ENCODE measurements around the gene ACTA2. TPM values are rescaled to one million over a fixed set of nuclear protein-coding genes. Genes with fewer than 3 reads are reported as not detected.

The ACTA2 gene
- polyA plus RNA-seq, 3 donors from 2014 or later = 6.9 to 36.2 (median 12.6) TPM

GRCh38 chr10:88886557-88886956 lies 66.0 kb downstream of the ACTA2 start:
- DNase-seq = no peak
- Mint-ChIP-seq H3K9me3 (no peaks in the 10 kb centered on the region), H3K27ac (no peak overlapping the region), H3K36me3 (no peaks in the 10 kb centered on the region), H3K4me1 (peaks cover 43 to 95% of the 10 kb centered on the region in 2 donors), H3K27me3 (ENCODE audit: low read depth in 3 of 3) (no peaks in the 10 kb centered on the region), H3K4me3 (no peak overlapping the region)

Other genes starting within 250 kb of the ACTA2 start
- gene LIPK, start 246.5 kb downstream of the ACTA2 start, polyA plus RNA-seq = not detected
- gene LIPN, start 192.8 kb downstream of the ACTA2 start, polyA plus RNA-seq = not detected
- gene LIPM, start 150.0 kb downstream of the ACTA2 start, polyA plus RNA-seq = not detected
- 1 to 10 TPM in 1 of 3 donors, under 1 TPM in 1, not detected in 1; 0.84 to 1.2 TPM for gene ANKRD22, start 100.9 kb downstream of the ACTA2 start, polyA plus RNA-seq
- gene STAMBPL1, start 72.5 kb downstream of the ACTA2 start, polyA plus RNA-seq = 1 to 10 TPM; 4.2 to 8.4 (median 7.3) TPM
- 10 to 100 TPM in 2 of 3 donors, 1 to 10 TPM in 1; 9.7 to 14.3 (median 11.1) TPM for gene FAS, start 38.0 kb upstream of the ACTA2 start, polyA plus RNA-seq